NCI-H2029 (cell line): ENCODE data around the gene ZNF454.

Source experiments
- DNase-seq: peaks from one replicate; lab custom pipeline; 2025; lab: John Stamatoyannopoulos, UW

ZNF454 gene

GRCh38 chr5:178993236-178993765 is 52.3 kb downstream of the ZNF454 start:
- no peak for DNase-seq

DNA sequence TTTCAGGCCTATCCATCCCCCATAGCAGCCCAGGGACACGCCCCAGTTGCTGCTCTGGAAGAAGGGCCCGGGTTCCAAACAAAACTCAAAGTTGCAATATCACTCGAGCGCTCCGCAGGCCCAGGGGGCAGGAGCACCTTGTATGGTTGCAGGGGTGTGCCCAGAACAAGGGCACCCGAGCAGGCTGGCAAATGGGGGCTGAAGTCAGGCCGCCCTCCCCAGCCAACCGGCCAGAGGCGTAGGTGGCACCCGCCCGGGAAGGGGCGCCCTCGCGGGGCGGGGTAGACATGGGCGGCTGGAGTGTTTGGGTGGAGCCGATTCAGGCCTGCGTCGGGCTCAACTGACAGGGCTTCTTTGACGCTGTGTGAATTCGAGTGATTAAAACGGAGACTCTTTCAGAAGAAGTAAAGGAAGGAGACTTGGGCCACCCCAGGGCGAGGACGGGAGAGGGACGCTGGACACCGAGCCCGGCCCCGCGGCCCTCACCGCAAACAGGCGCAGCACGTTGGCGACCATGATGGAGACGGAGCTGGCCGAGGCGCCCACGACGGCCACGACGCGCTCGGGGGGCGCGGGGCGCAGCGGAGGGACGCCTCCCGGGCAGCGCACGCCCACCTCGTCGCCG is 53.1 kb downstream of the ZNF454 start:
- no peak for DNase-seq

- no peak for DNase-seq
Measured at GRCh38 chr5:178994580-178995340, 53.8 kb downstream of the ZNF454 start, which contains the start of gene GRM6. Gene GRM6 (minus strand): TSS chr5:178995320. CDS start chr5:178994944, 376 bp downstream.

- no peak for DNase-seq
Measured at GRCh38 chr5:178995341-178995690, 54.3 kb downstream of the ZNF454 start.

DNA sequence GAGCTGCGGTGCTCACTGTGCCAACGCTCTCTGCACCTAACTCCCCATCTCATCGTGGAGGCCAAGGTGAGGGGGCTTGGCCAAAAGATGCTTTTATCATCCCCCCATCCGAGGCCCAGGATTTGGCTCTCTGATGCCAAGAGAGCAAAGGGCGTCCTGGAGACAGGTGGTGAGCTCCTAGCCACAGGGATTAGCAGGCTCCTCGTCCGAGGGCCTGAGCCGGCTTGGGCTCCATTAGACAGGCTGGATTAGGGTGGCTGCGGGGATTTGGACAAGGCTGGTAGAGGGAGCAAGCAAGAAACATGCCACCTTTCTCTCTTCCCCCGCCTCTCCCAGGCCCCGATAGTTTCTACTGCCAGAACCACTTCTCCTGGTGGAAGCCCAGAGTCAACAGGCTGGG is 55.2 kb downstream of the ZNF454 start:
- no peak for DNase-seq

GRCh38 chr5:178997191-178997590 is 56.2 kb downstream of the ZNF454 start:
- no peak for DNase-seq

DNA sequence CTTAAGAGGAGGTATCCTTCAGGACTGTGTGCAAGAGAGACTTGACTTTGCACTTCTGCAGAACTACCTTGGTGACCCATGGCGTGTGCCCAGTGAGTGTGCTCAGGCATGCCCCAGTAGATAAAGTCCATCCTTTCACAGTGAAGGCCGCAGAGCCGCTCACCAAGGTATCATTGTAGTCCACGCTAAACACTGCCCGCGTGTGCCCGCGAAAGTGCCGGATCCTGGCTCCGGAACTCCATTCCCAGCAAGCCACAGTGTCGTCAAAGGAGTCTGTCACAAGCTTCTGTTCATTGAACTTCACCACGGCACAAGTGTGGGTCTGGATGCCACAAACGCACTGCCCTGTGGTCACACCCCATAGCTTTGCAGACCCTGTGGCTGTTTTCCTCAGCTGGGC is 57.4 kb downstream of the ZNF454 start:
- DNase-seq = no peak

DNA sequence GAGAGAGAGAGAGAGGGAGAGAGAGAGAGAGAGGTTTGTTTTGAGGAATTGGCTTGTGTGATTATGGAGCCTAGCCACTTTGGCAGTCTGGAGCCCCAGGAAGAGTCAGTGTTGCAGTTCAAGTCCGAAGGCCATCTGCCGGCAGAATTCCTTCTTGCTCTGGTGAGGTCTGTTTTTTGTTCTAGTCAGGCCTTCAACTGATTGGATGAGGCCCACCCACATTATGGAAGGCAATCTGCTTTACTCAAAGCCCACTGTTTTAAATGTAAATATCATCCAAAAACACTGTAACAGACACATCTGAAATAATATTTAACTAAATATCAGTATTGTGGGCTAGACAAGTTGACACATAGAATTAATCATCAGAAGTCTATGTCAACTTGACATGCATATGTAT is 65.6 kb downstream of the ZNF454 start:
- no peak for DNase-seq

- no peak for DNase-seq
Measured at GRCh38 chr5:179008667-179009066, 67.7 kb downstream of the ZNF454 start.
